ENCODE measurements around the gene GSS. TPM values are rescaled to one million over a fixed set of nuclear protein-coding genes. Genes with fewer than 3 reads are reported as not detected.

GSS gene
- total RNA-seq, 4 donors from 2014 or later, result 28.0 to 47.6 (median 35.6) TPM

DNA sequence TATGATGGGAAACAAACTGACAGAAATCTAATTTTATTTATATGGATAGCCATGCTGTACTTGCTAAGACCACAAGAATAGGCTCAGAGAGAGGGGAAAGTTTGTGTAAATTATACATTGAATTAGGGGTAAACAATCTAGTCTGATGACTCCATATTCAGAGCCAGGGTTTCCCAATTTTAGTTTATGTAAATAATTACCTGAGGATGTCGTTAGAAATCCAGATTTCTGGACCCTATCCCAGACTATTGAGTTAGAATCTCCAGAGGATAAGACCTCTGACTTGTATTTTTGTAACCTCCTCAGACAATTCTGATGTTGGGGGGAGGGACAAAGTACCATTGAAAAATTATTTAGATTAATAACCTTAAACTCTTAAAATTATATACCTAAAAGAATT lies 60.9 kb downstream of the GSS start:
- no peak overlapping the region for H3K4me3 ChIP-seq
- no peaks in the 10 kb centered on the region for H3K27me3 ChIP-seq
- ATAC-seq, result no peak
- H3K9me3 ChIP-seq, result no peaks in the 10 kb centered on the region
- TF ChIP-seq POLR2AphosphoS5 (IDR thresholded peaks at IDR 0.05) (no peak), POLR2A (IDR thresholded peaks at IDR 0.05) (no peak), EP300 (IDR thresholded peaks at IDR 0.05) (no peak)
- TF ChIP-seq, protein P1, sequence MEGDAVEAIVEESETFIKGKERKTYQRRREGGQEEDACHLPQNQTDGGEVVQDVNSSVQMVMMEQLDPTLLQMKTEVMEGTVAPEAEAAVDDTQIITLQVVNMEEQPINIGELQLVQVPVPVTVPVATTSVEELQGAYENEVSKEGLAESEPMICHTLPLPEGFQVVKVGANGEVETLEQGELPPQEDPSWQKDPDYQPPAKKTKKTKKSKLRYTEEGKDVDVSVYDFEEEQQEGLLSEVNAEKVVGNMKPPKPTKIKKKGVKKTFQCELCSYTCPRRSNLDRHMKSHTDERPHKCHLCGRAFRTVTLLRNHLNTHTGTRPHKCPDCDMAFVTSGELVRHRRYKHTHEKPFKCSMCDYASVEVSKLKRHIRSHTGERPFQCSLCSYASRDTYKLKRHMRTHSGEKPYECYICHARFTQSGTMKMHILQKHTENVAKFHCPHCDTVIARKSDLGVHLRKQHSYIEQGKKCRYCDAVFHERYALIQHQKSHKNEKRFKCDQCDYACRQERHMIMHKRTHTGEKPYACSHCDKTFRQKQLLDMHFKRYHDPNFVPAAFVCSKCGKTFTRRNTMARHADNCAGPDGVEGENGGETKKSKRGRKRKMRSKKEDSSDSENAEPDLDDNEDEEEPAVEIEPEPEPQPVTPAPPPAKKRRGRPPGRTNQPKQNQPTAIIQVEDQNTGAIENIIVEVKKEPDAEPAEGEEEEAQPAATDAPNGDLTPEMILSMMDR (IDR thresholded peaks at IDR 0.05), result no peak
- 8 to 20% methylated on average over 1 of the region's 1 CpG for WGBS, 2 donors (ENCODE audit: low coverage in 1 of 2)
- H3K4me1 ChIP-seq, result peaks cover 0 to 47% (median 0%) of the 10 kb centered on the region in 3 donors
- no peak overlapping the region for H3K27ac ChIP-seq
- H3K36me3 ChIP-seq, result no peaks in the 10 kb centered on the region

GRCh38 chr20:34892671-34893070 lies 62.9 kb downstream of the GSS start:
- H3K36me3 ChIP-seq, result no peaks in the 10 kb centered on the region
- peak overlapping the region in 1 of 4 donors; percentile 60 for H3K27ac ChIP-seq
- no peaks in the 10 kb centered on the region for H3K27me3 ChIP-seq
- TF ChIP-seq POLR2A (IDR thresholded peaks at IDR 0.05) (no peak), POLR2AphosphoS5 (IDR thresholded peaks at IDR 0.05) (no peak), EP300 (IDR thresholded peaks at IDR 0.05) (no peak)
- TF ChIP-seq, protein P1 (IDR thresholded peaks at IDR 0.05), result no peak
- no peaks in the 10 kb centered on the region for H3K9me3 ChIP-seq
- no peak for ATAC-seq
- 100% methylated on average over 2 of the region's 2 CpGs for WGBS, 2 donors (ENCODE audit: low coverage in 1 of 2)
- H3K4me1 ChIP-seq, result peaks cover 0 to 48% (median 0%) of the 10 kb centered on the region in 3 donors
- H3K4me3 ChIP-seq, result no peak overlapping the region

DNA sequence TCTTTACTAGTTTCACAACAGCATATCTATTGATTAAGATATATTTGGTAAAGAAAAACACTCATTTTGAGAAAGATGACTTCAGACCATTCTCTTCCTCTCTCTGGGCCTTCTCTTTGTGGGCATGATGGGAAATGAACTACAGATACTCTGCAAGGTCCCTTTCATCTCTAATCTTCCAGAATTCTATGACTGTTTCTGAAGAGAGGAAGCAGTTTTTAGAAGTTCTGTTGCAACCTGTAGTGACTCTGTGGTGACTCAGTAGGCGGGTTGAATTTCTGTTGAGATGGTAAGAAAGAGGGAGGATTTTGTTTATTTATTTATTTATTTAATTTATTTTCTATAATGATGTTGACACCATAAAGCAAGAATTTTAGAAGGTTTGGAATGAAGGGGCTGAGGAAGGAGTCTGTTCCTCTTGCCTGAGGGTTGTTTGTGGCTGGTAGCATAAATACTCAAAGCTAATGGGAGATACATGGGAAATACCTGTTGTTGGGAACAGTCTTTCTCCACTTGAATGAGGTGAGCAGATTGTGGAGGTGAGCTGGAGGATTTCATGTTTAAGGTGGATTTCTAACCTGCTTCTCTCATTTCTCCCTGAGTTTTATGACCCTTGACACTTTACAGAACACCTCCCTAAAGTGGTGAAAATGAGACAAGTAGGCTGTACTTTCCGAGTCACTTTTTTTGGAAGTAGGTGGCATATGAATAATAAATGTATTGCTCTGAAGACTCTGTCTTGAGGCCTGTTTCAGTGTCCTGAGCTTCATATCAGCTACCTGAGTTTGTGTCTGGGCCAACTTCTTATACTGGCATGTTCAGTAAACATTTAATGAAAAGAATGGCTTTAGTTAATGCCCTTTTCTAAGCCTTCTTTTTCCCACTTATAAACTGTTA lies 64.2 kb downstream of the GSS start:
- Histone ChIP-seq H3K27ac (peak overlapping the region in 1 of 4 donors; percentile 60), H3K4me3 (no peak overlapping the region), H3K9me3 (no peaks in the 10 kb centered on the region), H3K27me3 (no peaks in the 10 kb centered on the region), H3K36me3 (no peaks in the 10 kb centered on the region), H3K4me1 (peaks cover 0 to 55% (median 4%) of the 10 kb centered on the region in 3 donors)
- ATAC-seq, result no peak
- WGBS, 2 donors (ENCODE audit: low coverage in 1 of 2), result 62 to 85% methylated on average over 2 of the region's 2 CpGs
- TF ChIP-seq POLR2A (IDR thresholded peaks at IDR 0.05) (no peak), POLR2AphosphoS5 (IDR thresholded peaks at IDR 0.05) (no peak), EP300 (IDR thresholded peaks at IDR 0.05) (no peak)
- TF ChIP-seq, protein P1 (IDR thresholded peaks at IDR 0.05), result no peak

- Histone ChIP-seq H3K9me3 (no peaks in the 10 kb centered on the region), H3K4me1 (peaks cover 0 to 33% (median 4%) of the 10 kb centered on the region in 3 donors), H3K27me3 (no peaks in the 10 kb centered on the region), H3K27ac (no peak overlapping the region), H3K36me3 (peaks cover 0 to 25% of the 10 kb centered on the region in 2 donors), H3K4me3 (no peak overlapping the region)
- ATAC-seq, result no peak
- 80 to 83% methylated on average over 1 of the region's 1 CpG for WGBS, 2 donors (ENCODE audit: low coverage in 1 of 2)
- no peak for TF ChIP-seq EP300 (IDR thresholded peaks at IDR 0.05)
- TF ChIP-seq POLR2AphosphoS5 (IDR thresholded peaks at IDR 0.05), result no peak
- no peak for TF ChIP-seq POLR2A (IDR thresholded peaks at IDR 0.05)
- TF ChIP-seq, protein P1 (IDR thresholded peaks at IDR 0.05), result no peak
These were observed 67.1 kb downstream of the GSS start for GRCh38 chr20:34888468-34888867.

- ATAC-seq, result no peak
- no peak for TF ChIP-seq EP300 (IDR thresholded peaks at IDR 0.05)
- Histone ChIP-seq H3K9me3 (no peaks in the 10 kb centered on the region), H3K4me3 (no peak overlapping the region), H3K27ac (peak overlapping the region in 2 of 4 donors; percentile 31 to 45), H3K36me3 (peaks cover 0 to 35% of the 10 kb centered on the region in 2 donors), H3K4me1 (peaks cover 0 to 36% (median 4%) of the 10 kb centered on the region in 3 donors), H3K27me3 (no peaks in the 10 kb centered on the region)
- 13 to 22% methylated on average over 3 of the region's 3 CpGs for WGBS, 2 donors (ENCODE audit: low coverage in 1 of 2)
These were observed 68.6 kb downstream of the GSS start for GRCh38 chr20:34887023-34887422.

Measured in gastroesophageal sphincter (tissue), 4 donors.